Uterus (tissue), 2 donors: Measurements from ENCODE around the gene WDPCP.

ENCODE experiments used
- POLR2A ChIP-seq, 2 donors: fragments of 450-650 bp; IDR thresholded peaks; one replicate each; pipeline ENCODE4 v1.6.1; 2016; ENCODE audit warnings: antibody characterized with exemption in 2 of 2, mild to moderate bottlenecking in 1 of 2, moderate library complexity in 1 of 2
- TF ChIP-seq, protein P1 (sequence below), 4 experiments: fragments of 200-600 bp in 2 of 4; fragments of 450-650 bp in 2 of 4; sonication (generic) in 2 of 4; IDR thresholded peaks; one replicate each; pipeline ENCODE4 v1.5.1; 2016 to 2019; ENCODE audit warnings: antibody characterized with exemption in 4 of 4, mild to moderate bottlenecking in 2 of 4, moderate library complexity in 1 of 4

GRCh38 chr2:63425606-63426005 lies 162.7 kb downstream of the WDPCP start:
- TF ChIP-seq, protein P1, sequence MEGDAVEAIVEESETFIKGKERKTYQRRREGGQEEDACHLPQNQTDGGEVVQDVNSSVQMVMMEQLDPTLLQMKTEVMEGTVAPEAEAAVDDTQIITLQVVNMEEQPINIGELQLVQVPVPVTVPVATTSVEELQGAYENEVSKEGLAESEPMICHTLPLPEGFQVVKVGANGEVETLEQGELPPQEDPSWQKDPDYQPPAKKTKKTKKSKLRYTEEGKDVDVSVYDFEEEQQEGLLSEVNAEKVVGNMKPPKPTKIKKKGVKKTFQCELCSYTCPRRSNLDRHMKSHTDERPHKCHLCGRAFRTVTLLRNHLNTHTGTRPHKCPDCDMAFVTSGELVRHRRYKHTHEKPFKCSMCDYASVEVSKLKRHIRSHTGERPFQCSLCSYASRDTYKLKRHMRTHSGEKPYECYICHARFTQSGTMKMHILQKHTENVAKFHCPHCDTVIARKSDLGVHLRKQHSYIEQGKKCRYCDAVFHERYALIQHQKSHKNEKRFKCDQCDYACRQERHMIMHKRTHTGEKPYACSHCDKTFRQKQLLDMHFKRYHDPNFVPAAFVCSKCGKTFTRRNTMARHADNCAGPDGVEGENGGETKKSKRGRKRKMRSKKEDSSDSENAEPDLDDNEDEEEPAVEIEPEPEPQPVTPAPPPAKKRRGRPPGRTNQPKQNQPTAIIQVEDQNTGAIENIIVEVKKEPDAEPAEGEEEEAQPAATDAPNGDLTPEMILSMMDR (IDR thresholded peaks at IDR 0.05), result no peak
- TF ChIP-seq POLR2A (IDR thresholded peaks at IDR 0.05), result no peak
